Measurements from ENCODE around the gene LUC7L. TPM values are rescaled to one million over a fixed set of nuclear protein-coding genes. Genes with fewer than 3 reads are reported as not detected.
"Not testable (repeated sequence)": the region's sequence is repeated elsewhere in the genome, so short reads cannot be mapped to it uniquely, and the experiment has no call there.

The LUC7L gene
- total RNA-seq, 1 donor from 2014 or later, result 29.9 TPM

DNA sequence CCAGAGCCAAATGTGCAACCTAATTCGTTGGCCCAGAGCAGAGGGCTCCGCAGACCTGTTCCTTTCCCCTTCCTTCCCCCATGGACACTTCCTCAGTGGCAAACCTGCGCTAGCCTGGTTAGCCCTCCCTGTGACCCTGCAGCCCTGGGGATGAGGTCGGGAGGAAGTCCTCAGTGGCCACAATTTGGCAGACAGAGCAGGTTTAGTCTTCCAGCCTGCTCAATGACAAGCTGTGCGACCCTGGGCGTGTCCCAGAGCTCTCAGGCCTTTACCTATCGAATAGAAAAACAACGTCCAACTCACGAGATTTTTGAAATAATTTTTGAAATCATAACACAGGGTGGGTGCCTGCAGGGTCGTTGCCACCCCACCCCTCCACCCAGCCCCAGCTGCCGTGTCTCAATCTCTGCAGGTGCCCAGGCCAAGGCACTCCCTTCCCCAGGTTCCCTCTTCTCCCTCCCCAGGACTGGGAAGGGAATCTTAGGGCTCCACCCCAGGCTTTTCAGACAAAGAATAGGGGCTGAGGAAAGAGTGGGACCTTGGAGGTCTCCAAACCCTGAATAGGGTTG is 62.0 kb downstream of the LUC7L start:
- ATAC-seq, result no peak
- no peak for DNase-seq (ENCODE audit: low spot score)

DNA sequence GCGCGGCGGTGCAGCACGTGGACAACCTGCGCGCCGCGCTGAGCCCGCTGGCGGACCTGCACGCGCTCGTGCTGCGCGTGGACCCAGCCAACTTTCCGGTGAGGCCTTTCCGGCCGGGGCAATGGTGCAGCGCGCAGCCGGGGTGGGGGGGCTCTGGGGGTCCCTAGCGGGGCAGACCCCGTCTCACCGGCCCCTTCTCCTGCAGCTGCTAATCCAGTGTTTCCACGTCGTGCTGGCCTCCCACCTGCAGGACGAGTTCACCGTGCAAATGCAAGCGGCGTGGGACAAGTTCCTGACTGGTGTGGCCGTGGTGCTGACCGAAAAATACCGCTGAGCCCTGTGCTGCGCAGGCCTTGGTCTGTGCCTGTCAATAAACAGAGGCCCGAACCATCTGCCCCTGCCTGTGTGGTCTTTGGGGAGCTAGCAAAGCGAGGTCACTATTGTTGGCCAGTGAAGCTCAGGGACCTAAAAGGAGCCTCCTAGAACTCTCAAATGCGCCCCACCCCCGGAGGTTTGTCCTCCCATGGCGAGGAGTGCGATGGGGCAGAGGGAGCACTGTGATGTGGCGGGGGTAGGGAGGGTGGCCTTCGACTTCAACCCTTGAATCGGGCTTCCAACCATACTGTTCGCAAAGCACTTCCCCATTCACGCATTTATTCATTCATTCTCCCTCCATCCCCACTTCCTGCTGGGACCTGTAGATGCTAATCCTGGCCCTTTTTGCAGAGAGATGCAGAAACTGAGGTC is 62.7 kb downstream of the LUC7L start:
- no peak for DNase-seq (ENCODE audit: low spot score)
- ATAC-seq, result no peak

DNA sequence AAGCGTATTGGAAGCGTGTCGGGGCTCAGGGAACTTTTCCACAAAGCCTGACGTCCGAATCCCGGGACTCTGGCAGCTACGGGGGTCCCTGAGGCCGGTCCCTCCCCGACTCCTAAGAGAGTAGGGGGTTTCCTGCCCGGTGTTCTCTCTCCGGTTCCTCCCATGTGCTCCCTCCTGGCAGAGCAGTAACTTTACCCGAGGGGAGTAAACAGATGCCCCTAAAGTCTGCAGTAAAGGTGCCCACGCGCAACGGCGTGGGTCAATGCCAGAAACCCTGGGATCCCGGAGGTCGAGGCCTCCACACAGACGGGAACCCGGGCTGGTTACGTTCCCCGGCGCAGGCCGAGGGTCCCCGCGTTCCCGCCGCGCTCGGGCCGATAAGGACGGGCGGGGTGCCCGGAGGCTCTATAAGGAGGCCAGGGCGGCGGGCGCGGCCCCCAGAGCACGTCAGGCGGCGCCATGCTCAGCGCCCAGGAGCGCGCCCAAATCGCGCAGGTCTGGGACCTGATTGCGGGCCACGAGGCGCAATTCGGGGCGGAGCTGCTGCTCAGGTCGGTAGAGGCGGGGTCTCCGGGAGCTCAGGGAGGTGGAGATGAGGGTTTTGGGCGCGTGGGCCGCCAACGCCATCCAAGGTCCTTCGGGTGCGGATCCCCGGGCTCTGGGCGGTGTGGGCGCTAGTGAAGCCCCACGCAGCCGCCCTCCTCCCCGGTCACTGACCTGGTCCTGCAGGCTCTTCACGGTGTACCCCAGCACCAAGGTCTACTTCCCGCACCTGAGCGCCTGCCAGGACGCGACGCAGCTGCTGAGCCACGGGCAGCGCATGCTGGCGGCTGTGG is 63.5 kb downstream of the LUC7L start, which contains the start of gene HBM:
Gene HBM, plus strand, starts transcription at position 440 of the 836 bp plus-strand sequence. Its CDS starts 20 bp downstream, at position 460.
- ATAC-seq, result no peak
- no peak for DNase-seq (ENCODE audit: low spot score)

GRCh38 chr16:164827-165538 is 64.3 kb downstream of the LUC7L start:
- ATAC-seq (no peak), DNase-seq (ENCODE audit: low spot score) (no peak)

- ATAC-seq, result peak; percentile 5
Measured at GRCh38 chr16:164134-164823, 65.0 kb downstream of the LUC7L start.

GRCh38 chr16:163696-164095 is 65.6 kb downstream of the LUC7L start:
- peak; percentile 94 for ATAC-seq
- not testable (repeated sequence) for DNase-seq (ENCODE audit: low spot score)

More at GRCh38 chr16:164134-164823, 65.0 kb downstream of the LUC7L start:
- DNase-seq (ENCODE audit: low spot score), result not testable (repeated sequence)

GRCh38 chr16:163139-163538 is 66.1 kb downstream of the LUC7L start:
- DNase-seq (ENCODE audit: low spot score); ATAC-seq: not testable (repeated sequence)

DNA sequence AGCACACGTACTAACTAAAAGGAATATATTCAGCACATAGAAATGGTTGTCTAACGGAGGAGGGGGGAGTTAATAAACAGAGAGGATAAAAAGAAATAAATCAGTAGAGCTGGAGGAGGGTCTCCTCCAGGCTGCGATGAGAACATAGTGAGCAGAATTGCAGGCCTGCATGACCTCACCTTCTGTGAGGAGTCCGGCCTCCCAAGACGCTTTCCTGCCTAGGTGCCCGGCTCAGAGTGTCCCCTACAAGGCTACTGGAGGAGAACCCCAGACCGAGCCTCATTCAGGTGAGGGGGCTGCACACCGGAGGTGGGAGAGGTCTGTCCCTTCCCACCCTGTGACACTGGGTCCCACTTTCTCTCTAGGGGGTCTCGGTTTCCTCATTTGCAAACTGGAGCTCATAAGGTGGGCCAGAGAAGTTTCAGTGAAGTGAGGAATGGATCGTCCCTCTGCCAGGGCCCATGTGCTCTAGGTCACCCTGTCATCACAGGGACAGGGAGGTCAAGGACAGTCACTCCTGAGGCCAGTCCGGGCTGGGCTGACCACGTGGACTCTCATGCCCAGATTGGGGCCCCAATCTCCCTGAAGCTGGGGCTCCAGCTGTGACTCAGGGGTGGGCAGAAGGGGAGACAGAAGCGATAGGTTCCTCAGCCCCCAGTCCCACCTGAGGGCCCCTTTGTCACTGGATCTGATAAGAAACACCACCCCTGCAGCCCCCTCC is 66.8 kb downstream of the LUC7L start:
- DNase-seq (ENCODE audit: low spot score), result no peak
- ATAC-seq, result no peak

DNA sequence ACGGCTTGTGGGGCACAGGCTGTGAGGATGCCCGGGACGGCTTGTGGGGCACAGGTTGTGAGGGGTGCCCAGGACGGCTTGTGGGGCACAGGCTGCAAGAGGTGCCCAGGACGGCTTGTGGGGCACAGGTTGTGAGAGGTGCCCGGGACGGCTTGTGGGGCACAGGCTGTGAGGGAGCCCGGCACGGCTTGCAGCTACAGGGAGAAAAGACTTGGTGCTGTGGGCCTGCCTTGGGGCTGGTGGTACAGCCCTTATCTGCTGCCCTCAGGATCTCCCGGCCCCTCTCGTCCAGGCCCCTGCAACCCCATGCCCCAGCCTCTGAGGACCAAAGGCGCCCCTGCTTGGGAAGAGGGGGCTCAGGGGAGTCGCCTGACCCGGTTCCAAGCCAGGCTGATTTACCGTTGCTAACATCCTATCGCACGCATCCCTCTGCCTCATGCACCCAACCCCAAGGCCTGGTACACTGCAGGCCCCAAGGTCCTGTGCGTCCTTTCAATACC is 68.5 kb downstream of the LUC7L start:
- DNase-seq (ENCODE audit: low spot score) (no peak), ATAC-seq (no peak)

DNA sequence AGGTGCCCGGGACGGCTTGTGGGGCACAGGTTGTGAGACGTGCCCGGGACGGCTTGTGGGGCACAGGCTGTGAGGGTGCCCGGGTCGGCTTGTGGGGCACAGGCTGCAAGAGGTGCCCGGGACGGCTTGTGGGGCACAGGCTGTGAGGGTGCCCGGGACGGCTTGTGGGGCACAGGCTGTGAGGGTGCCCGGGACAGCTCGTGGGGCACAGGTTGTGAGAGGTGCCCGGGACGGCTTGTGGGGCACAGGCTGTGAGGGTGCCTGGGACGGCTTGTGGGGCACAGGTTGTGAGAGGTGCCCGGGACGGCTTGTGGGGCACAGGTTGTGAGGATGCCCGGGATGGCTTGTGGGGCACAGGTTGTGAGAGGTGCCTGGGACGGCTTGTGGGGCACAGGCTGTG is 69.0 kb downstream of the LUC7L start:
- ATAC-seq; DNase-seq (ENCODE audit: low spot score): not testable (repeated sequence)

- no peak for DNase-seq (ENCODE audit: low spot score)
- ATAC-seq, result no peak
Measured at GRCh38 chr16:159136-159849, 70.0 kb downstream of the LUC7L start.

GRCh38 chr16:155031-155398 is 74.2 kb downstream of the LUC7L start:
- ATAC-seq, result no peak

GRCh38 chr16:154217-155030 is 74.8 kb downstream of the LUC7L start:
- no peak for ATAC-seq
- no peak for DNase-seq (ENCODE audit: low spot score)

More at GRCh38 chr16:155031-155398, 74.2 kb downstream of the LUC7L start:
- no peak for DNase-seq (ENCODE audit: low spot score)

DNA sequence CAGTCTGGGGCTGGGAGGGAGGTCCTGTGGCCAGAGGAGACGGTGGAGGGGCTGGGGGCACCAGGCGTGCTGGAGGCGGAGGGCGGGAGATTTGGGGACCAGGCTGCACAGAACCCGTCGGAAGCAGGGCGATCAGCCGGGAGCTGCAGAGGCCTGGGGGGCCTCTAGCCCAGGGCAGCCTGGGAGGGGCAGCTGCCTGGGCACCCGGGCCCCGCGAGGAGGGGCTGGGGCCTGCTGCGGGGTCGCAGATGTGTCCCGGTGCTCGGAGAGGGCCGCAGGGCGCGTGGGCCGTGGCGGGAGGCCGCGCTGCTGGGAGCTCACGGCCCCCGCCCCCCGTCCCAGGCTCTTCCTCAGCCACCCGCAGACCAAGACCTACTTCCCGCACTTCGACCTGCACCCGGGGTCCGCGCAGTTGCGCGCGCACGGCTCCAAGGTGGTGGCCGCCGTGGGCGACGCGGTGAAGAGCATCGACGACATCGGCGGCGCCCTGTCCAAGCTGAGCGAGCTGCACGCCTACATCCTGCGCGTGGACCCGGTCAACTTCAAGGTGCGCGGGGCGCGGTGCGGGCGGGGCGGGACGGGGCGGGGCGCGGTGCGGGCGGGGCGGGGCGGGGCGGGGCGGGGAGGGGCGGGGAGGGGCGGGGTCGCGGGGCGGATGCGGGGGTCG is 75.6 kb downstream of the LUC7L start:
- peak; percentile 25 for ATAC-seq
- DNase-seq (ENCODE audit: low spot score), result not testable (repeated sequence)

GRCh38 chr16:153129-153521 is 76.1 kb downstream of the LUC7L start:
- DNase-seq (ENCODE audit: low spot score), result not testable (repeated sequence)
- peak; percentile 95 for ATAC-seq

GRCh38 chr16:152141-153128 is 76.8 kb downstream of the LUC7L start, which contains the start of gene HBZ:
Gene HBZ, plus strand, starts transcription at chr16:152644. Its CDS starts 266 bp downstream, at chr16:152910.
- DNase-seq (ENCODE audit: low spot score), result no peak
- ATAC-seq, result no peak
